ENCODE data around the gene WFS1. TPM values are rescaled to one million over a fixed set of nuclear protein-coding genes. Genes with fewer than 3 reads are reported as not detected.

Gene WFS1
- total RNA-seq, 1 donor from 2014 or later, result 3.7 TPM

GRCh38 chr4:6262176-6262575 is 7.5 kb upstream of the WFS1 start:
- no peak for ATAC-seq

DNA sequence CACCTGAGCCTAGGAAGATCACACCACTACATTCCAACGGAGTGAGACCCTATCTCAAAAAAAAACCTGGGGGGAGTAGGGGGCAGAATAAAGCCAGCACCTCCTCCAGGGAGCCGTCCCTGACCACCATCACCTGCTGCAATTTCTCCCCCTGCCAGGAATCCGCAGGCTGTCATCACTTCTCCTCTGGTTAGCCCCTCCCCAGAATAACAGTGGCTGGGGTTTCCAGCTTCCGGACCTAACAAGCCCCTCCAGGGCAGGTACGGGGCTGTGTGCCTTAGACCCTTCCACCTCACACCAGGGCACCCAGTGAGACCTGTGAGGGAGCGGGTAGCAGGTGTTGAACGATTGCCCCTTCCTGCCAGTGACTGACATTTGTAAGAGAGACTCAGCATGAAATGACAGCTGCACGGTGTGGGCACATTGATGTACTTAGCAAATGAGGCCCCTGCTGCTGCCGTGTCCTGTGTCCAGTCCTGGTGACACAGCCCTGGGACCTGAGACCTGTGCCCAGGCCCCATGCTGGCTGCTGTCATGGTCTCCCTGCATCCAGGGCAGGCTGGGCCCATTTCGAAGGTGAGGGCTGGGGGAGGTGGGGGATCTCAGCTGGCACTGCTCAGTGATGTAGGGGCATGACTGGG is 6.7 kb upstream of the WFS1 start:
- ATAC-seq, result peak; percentile 29

- ATAC-seq, result peak; percentile 45
These were observed 6.0 kb upstream of the WFS1 start for GRCh38 chr4:6263526-6264224.

DNA sequence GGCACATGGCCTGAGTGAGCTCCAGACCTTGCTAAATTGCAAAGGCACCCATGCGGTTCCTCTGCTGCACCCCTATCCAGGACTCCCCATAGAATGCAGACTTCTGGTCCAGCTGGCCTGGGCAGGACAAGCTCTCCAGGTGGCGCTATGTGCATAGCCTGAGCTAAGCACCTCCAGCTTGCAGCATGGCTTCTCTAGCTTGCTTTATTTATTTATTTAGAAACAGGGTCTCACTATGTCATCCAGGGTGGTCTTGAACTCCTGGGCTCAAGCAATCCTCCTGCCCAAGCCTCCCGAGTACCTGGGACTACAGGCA is 5.5 kb upstream of the WFS1 start:
- peak; percentile 62 for ATAC-seq

DNA sequence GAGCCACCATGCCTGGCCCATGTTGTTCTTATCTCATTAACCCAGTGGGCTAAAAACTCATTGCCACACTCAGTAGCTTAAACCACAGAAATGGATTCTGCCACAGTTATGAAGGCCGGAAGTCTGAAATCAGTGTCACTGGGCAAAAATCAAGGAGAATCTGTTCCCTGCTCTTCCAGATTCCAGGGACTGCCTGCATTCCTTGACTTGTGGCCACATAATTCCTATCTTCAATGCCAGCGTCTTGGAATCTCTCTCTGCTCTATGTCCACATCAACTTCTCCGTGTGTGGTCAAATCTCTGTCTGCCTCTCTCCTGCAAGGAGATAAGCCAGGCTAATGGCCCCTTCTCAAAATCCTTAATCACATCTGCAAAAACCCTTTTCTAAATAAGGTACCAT is 4.1 kb upstream of the WFS1 start:
- no peak for ATAC-seq

DNA sequence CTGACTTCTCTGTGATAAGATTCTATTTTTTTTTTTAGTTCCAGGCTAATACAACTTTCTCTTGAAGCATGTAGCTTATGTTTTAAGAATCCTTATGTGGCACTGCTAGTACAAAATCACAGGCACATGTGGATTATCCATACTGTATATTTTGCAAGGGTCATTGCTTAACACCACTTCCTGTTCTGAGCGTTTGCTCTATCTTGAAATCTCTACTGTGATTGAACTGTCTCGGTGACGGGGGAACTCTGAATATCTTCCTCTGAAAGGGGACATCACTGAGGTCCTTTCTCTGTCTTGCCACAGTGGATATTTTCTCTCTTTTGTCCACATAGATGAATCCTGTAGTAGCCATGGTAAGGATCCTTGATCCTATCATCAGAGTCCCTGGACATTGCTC is 2.1 kb upstream of the WFS1 start:
- ATAC-seq, result no peak

- ATAC-seq, result no peak
These were observed 717 bp upstream of the WFS1 start for GRCh38 chr4:6268650-6269615.

DNA sequence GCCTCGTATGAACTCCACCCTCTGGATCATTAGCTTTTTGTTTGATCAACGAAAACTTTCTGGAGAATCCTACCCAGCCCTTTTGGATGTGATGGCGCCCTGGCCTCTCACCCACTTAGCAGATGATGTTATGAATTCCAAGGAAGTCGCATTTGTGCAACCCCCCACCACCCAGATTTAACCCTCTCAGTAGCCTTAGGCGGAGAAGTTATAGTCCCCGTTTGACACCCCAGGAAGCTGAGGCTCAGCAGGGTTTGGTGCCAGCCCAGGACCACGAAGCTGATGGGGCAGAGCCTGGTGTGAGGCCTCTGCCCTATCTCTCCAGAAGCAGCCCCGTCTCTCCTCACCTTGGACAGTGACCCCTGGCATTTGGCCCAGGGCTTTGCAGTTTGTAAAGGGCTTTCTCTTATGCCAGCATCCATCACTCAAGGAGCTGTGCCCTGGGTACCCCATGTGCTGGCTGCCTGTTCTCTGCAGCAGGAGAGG is 1.0 kb downstream of the WFS1 start:
- no peak for ATAC-seq

GRCh38 chr4:6271206-6271605 is 1.6 kb downstream of the WFS1 start:
- ATAC-seq, result no peak

DNA sequence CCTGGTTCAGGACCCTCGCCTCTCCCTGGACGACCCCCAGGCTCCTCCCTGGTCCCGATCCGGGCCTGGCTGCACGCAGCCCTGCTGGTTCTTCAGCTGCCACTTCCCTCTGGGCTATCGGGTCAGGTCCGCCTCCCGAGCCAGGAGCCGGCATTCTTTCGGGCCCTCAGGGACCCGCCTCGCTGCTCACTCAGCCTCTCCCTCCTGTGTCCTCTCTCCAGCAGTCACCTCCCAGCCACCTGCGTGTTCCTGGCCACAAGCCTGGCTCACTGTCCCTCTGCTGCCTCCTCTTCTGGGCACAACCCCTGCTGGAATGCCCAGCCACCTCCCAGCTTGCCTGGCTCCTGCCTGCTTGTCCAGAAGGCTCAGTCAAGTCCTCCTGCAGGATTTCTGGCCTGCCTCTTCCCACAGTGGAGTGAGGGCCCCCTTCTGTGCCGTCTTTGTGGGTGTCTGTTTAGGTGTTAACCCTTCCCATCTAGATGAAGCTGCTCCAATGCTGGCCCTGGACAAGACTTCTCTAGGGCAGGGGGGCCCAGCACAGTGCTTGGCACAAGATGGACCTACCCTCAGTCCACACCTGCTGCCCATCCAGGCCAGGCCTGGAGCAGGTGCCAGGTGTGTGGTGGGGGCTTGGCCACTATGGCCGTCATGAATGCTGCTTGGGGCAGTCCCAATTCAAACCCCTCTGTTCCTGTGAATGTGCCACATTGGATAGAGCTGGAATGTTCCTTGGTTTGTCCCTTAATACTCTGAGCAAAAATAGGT is 2.2 kb downstream of the WFS1 start:
- no peak for ATAC-seq

- ATAC-seq, result no peak
These were observed 3.4 kb downstream of the WFS1 start for GRCh38 chr4:6272863-6273660.

GRCh38 chr4:6273661-6273990 is 4.0 kb downstream of the WFS1 start:
- ATAC-seq, result no peak

DNA sequence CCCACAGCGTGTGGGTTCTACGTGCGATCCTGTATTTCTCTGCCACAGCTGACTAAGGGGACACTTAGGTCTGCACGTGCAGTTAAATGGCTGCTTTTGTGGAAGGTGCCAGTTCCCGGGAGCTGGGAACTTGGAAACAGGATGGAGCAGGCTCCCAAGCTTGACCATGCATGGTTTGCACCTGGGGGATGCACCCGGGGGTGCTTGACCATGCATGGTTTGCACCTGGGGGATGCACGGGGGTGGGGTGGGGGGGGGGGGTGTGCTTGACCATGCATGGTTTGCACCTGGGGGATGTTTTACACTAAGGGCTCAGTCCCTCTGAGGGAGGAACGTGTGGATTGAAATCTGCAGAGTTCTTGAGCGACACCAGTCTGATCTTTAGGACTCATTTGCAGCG is 5.7 kb downstream of the WFS1 start:
- ATAC-seq, result no peak

DNA sequence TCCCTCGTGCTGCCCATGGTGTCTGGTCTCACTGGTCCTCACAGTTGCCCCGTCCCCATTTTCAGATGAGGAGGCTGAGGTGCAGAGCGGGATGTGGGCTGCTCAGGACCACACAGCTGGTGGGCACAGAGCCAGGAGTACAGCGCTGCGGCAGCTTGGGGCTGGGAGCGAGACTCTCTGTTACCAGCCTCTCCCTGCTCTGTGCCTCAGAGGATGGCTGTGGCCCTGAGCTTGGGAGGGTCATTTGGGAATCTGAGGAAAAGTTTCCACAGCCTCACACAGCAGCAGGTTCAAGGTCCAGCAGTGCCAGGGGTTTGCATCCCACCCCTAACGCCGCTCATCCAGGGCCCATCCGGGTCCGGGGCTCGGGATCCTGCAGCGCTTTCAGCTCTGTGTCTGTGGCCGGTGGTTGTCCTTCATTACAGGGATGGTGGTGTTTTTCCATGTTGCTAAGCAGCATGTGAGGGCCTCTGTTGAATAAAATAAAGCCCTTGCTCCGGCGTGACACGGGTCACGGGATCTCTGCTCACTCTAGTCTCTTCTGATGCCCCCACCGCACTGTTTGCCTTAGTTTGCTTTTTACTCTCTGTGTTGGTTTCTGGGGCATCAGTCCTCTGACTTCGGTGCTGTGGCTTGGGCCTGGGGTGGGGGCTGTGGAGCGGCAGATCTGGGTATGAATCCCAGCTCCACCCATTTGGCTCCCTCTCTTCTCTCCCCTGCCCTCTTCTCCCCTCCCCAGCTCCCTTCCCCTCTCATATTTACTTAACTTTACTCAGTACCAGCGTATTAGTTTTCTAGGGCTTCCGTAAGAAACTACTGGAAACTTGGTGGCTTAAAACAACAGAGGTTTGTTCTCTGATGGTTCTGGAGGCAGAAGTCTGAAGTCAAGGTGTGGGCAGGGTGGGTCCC is 6.5 kb downstream of the WFS1 start:
- no peak for ATAC-seq

DNA sequence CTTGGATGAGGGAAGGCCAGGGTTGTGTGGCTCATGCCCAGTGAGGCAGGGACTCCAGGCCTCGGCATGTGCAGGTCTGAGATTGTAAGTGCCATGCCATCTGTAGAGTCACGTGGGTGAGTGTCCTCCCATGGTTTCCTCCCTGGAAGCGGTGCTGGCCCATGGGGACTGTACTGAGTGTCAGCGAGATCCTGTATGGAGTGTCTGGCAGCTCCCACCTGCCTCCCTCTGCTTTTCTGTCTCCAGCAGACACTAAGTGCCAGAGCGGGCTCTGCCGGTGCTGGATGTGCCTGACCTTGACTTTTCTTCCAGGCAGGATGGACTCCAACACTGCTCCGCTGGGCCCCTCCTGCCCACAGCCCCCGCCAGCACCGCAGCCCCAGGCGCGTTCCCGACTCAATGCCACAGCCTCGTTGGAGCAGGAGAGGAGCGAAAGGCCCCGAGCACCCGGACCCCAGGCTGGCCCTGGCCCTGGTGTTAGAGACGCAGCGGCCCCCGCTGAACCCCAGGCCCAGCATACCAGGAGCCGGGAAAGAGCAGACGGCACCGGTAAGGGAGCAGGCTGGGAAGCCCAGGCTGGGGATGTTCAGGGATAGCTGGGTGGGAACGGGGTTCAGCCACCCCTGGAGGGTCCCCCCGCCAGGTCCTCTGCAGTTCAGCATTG is 7.6 kb downstream of the WFS1 start:
- no peak for ATAC-seq

- no peak for ATAC-seq
These were observed 8.5 kb downstream of the WFS1 start for GRCh38 chr4:6277935-6278800.

DNA sequence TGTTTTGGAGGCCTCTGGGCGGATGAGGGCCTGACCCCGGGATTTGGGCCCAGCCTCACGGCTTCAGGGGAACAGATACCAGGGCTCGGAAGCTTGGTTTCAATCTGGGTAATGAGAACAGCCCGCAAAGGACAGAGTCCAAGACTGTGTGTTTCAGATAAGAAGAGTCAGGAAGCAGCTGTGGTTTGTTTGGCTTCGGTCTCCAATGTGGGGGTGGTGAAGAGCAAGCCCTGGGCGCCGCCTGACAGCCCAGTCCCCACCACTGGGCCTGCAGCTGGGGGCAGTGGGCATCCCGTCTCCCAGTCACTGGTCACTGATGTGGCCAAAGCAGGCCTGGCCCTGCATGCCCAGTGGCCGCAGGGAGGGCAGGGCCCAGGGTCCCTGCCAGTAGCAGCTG is 9.1 kb downstream of the WFS1 start:
- no peak for ATAC-seq

DNA sequence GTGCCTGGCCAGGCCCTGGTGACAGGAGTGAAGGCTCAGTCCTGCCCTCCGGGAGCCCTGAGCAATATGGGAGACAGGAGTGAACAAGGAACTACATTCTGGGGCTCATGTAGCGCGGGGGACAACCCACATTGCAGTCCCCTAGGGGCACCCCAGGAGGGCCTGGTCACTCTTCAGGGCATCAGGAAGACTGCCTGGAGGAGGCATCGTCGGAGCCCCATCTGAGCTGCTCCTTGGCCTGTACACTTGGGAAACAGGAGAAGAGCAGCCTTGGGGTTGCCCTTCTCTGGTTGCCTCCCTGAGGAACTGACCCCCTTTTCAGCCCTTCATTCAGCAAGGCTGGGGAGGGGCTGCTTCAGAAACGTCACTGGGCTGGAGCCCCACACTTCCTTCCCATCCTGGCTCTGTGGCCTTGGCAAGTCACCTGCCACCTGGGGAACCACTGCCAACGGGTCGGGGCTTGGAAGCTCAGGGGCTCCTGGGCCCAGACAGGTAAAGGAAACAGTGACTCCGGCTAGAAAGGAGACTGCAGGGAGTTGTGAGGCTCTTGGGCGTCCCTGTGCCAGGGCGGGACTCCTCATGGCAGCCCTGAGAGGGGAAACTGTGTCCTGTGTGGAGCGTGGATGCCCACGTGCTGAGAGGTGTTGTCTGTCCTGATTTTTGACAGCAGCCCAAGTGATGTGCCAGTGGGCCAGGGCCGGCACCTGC is 10.1 kb downstream of the WFS1 start:
- no peak for ATAC-seq
